ENCODE data around the gene NR1D1. TPM values are rescaled to one million over a fixed set of nuclear protein-coding genes. Genes with fewer than 3 reads are reported as not detected.
A peak's percentile ranks its signal among the peaks of the same experiment; 100 is the strongest.

NR1D1 gene
- polyA plus RNA-seq, 1 experiment: 0.62 TPM

DNA sequence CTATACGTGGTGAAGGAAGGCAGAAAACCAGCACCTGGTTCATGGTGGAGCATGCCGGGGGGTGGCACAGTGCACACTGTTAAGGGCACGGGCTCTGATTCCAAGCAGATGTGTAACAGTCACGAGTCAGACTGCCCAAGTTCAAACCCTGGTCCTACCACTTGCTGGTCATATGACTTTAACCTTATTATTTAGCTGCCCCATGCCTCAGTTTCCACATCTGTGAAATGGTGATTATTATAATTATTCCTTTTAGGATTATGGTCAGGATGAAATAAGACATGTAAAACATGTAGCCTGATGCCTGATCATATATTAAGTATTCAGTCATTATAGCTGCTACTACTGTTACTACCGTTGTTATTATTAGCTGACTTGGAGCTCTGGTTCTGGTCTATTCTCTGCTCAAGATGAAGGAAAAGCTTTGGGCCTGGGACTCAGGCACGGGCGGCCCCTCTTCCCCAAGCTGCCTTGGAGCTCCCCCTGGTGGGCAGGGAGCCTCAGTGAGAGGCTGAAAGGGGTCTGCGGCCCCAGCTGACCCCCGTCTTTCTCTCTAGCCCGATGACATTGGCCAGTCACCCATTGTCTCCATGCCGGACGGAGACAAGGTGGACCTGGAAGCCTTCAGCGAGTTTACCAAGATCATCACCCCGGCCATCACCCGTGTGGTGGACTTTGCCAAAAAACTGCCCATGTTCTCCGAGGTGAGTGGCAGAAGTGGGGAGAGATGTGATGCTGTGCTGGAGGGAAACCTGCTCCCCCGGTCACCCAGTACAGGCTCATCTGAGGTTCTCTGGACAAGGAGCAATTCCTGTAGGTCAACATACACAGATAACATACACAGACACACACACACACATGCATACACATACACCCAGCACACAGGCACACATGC is 14.0 kb downstream of the NR1D1 start:
- ChIA-PET POLR2A (interaction anchor here (0.7 to 1.3 kb wide), 4 partner anchors 13 to 52 kb away, joined by 3 to 8 read pairs (median 4); partner anchors contain the start of gene NR1D1), CTCF (interaction anchor here (0.6 to 3.9 kb wide), 25 partner anchors 11 to 128 kb away, joined by 3 to 58 read pairs (median 4); partner anchors contain the start of genes CSF3, MED24, NR1D1 and THRA)
- H3K9me3 ChIP-seq (ENCODE audit: control insufficient read depth, insufficient read depth, low read length): no peaks in the 10 kb centered on the region; the same call in 1 of the 2 replicates
- DNase-seq (ENCODE audit: low read depth, low spot score): no peak
- TF ChIP-seq, protein P1, sequence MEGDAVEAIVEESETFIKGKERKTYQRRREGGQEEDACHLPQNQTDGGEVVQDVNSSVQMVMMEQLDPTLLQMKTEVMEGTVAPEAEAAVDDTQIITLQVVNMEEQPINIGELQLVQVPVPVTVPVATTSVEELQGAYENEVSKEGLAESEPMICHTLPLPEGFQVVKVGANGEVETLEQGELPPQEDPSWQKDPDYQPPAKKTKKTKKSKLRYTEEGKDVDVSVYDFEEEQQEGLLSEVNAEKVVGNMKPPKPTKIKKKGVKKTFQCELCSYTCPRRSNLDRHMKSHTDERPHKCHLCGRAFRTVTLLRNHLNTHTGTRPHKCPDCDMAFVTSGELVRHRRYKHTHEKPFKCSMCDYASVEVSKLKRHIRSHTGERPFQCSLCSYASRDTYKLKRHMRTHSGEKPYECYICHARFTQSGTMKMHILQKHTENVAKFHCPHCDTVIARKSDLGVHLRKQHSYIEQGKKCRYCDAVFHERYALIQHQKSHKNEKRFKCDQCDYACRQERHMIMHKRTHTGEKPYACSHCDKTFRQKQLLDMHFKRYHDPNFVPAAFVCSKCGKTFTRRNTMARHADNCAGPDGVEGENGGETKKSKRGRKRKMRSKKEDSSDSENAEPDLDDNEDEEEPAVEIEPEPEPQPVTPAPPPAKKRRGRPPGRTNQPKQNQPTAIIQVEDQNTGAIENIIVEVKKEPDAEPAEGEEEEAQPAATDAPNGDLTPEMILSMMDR (IDR thresholded peaks at IDR 0.05; ENCODE audit: low read depth, low read length): peak; percentile 81
- no peaks in the 10 kb centered on the region for H3K27me3 ChIP-seq (ENCODE audit: control insufficient read depth, insufficient read depth, low read length)
- H3K27ac ChIP-seq (ENCODE audit: low read depth, low read length): no peak overlapping the region
- no peak overlapping the region for H3K4me3 ChIP-seq (ENCODE audit: low read depth, low read length)

DNA sequence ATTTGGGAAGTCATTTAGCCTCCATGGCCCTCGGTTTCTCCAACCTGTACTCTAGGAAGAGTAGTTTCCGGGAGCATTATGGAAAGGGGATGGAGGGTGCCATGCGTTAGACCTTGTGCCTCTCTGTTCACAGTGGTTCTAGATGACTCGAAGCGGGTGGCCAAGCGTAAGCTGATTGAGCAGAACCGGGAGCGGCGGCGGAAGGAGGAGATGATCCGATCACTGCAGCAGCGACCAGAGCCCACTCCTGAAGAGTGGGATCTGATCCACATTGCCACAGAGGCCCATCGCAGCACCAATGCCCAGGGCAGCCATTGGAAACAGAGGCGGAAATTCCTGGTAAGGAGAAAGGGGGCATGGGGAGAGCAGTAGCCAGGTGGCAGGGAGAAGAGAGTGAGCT is 15.9 kb downstream of the NR1D1 start:
- no peaks in the 10 kb centered on the region for H3K27me3 ChIP-seq (ENCODE audit: control insufficient read depth, insufficient read depth, low read length)
- DNase-seq (ENCODE audit: low read depth, low spot score): no peak
- ChIA-PET CTCF (interaction anchor here (1.4 to 3.9 kb wide), 2 partner anchors 10 to 70 kb away, joined by 4 to 58 read pairs; partner anchors contain the start of gene CSF3), POLR2A (no interaction called here)
- no peak overlapping the region for H3K27ac ChIP-seq (ENCODE audit: low read depth, low read length)
- H3K9me3 ChIP-seq (ENCODE audit: control insufficient read depth, insufficient read depth, low read length): no peaks in the 10 kb centered on the region; the same call in 1 of the 2 replicates
- TF ChIP-seq, protein P1 (IDR thresholded peaks at IDR 0.05; ENCODE audit: low read depth, low read length): no peak
- no peak overlapping the region for H3K4me3 ChIP-seq (ENCODE audit: low read depth, low read length)

DNA sequence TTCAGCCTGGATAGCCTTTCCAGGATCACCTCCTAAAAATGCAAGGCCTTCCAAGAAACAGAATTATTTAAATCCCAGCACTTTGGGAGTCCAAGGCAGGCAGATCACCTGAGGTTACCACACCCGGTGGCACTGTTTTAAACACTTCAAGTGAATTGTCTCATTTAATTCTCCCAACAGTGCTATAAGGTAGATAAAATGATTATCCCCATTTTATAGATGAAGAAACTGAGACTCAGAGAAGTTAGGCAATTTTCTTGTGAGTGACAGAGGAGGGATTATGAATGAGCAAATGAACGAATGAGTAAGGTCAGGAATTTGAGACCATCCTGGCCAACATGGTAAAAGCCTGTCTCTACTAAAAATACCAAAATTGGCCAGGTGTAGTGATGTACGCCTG is 20.8 kb downstream of the NR1D1 start:
- POLR2A ChIA-PET: no interaction called here

DNA sequence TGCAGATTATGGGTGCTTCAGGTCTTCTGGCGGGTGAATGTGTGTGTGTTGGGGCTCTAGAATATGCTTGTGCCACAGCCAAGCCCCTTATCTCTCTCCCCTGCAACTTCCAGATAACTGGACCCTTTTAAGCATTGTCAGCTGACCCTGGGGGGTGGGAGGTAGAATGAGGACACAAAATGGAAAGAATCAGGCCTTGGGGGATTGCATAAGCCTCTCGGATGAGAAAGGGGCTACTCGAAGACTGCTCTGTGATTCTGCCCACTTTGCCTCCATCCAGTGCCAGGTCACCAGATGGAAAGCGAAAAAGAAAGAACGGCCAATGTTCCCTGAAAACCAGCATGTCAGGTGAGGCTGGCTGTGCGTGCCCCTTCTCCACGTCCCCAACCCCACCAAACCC is 23.8 kb downstream of the NR1D1 start:
- no peaks in the 10 kb centered on the region for H3K9me3 ChIP-seq (ENCODE audit: control insufficient read depth, insufficient read depth, low read length)
- ChIA-PET POLR2A (no interaction called here), CTCF (interaction anchor here (1.0 to 6.7 kb wide), 5 partner anchors 8 to 41 kb away, joined by 3 to 58 read pairs (median 30); partner anchors contain the start of gene MED24)
- DNase-seq (ENCODE audit: low read depth, low spot score): no peak
- no peaks in the 10 kb centered on the region for H3K27me3 ChIP-seq (ENCODE audit: control insufficient read depth, insufficient read depth, low read length)
- H3K27ac ChIP-seq (ENCODE audit: low read depth, low read length): no peak overlapping the region
- TF ChIP-seq, protein P1 (IDR thresholded peaks at IDR 0.05; ENCODE audit: low read depth, low read length): no peak
- H3K4me3 ChIP-seq (ENCODE audit: low read depth, low read length): no peak overlapping the region

More for the DNA sequence above, 20.8 kb downstream of the NR1D1 start:
- H3K9me3 ChIP-seq (ENCODE audit: control insufficient read depth, insufficient read depth, low read length): no peaks in the 10 kb centered on the region
- DNase-seq (ENCODE audit: low read depth, low spot score): no peak
- TF ChIP-seq, protein P1 (IDR thresholded peaks at IDR 0.05; ENCODE audit: low read depth, low read length): no peak
- CTCF ChIA-PET: no interaction called here
- H3K4me3 ChIP-seq (ENCODE audit: low read depth, low read length): no peak overlapping the region
- no peaks in the 10 kb centered on the region for H3K27me3 ChIP-seq (ENCODE audit: control insufficient read depth, insufficient read depth, low read length)
- no peak overlapping the region for H3K27ac ChIP-seq (ENCODE audit: low read depth, low read length)

Measured in AG04450 (cell line).